A673 (cell line): ENCODE measurements around the gene SUMO2. TPM values are rescaled to one million over a fixed set of nuclear protein-coding genes. Genes with fewer than 3 reads are reported as not detected.

Source experiments
- BruUV-seq: library from RNA; stranded (reverse); fragments of 400-500 nt; replicated peaks from 2 replicates; lab custom pipeline; 2021; lab: Mats Ljungman, UMichigan
- CTCF ChIA-PET: fragments of 300-600 bp; sonication (Branson Sonifier 250); formaldehyde crosslinking; loops from one replicate; lab custom pipeline; 2022; ENCODE audit warnings: antibody characterized with exemption; lab: Charles Lee
- POLR2A ChIA-PET: fragments of 300-600 bp; sonication (Branson Sonifier 250); formaldehyde crosslinking; loops from one replicate; lab custom pipeline; 2022; ENCODE audit warnings: antibody characterized with exemption; ENCODE audit not compliant: low non-redundant PET; lab: Charles Lee
- DNase-seq: peaks from one replicate; pipeline ENCODE4 v3.0.0-alpha.2; 2015; ENCODE audit warnings: low spot score
- H3K27ac ChIP-seq: fragments of 200-600 bp; sonication (generic); 2 replicates; pipeline ENCODE4 v1.5.1; 2016; ENCODE audit warnings: mixed run types, low read depth, mild to moderate bottlenecking, mixed read lengths, antibody characterized with exemption, low read length; ENCODE audit not compliant: poor library complexity, severe bottlenecking
- H3K27me3 ChIP-seq: fragments of 200-600 bp; sonication (generic); replicated peaks from 2 replicates; pipeline ENCODE4 v1.6.1; 2017; ENCODE audit warnings: mixed run types, low read depth, mild to moderate bottlenecking, mixed read lengths, antibody characterized with exemption, low read length; ENCODE audit not compliant: insufficient read depth, poor library complexity
- H3K36me3 ChIP-seq: fragments of 200-600 bp; sonication (generic); 2 replicates; pipeline ENCODE4 v1.6.1; 2016; ENCODE audit warnings: mixed run types, mild to moderate bottlenecking, mixed read lengths, antibody characterized with exemption, low read length; ENCODE audit not compliant: insufficient read depth, poor library complexity, severe bottlenecking
- H3K4me1 ChIP-seq: fragments of 200-600 bp; sonication (generic); 2 replicates; pipeline ENCODE4 v1.6.1; 2017; ENCODE audit warnings: mixed run types, mild to moderate bottlenecking, mixed read lengths, antibody characterized with exemption, low read length; ENCODE audit not compliant: insufficient read depth, poor library complexity, severe bottlenecking
- H3K4me3 ChIP-seq: fragments of 200-600 bp; sonication (generic); 2 replicates; pipeline ENCODE4 v1.5.1; 2016; ENCODE audit warnings: low read depth, mixed run types, mild to moderate bottlenecking, mixed read lengths, low read length; ENCODE audit not compliant: poor library complexity, severe bottlenecking
- H3K9me3 ChIP-seq: fragments of 200-600 bp; sonication (generic); 2 replicates; pipeline ENCODE4 v1.6.1; 2016; ENCODE audit warnings: mixed run types, low read depth, mild to moderate bottlenecking, mixed read lengths, antibody characterized with exemption, low read length; ENCODE audit not compliant: poor library complexity, severe bottlenecking
- CTCF ChIP-seq: fragments of 300-800, 200-600 bp; sonication (generic); conservative IDR thresholded peaks from 2 replicates; pipeline ENCODE4 v1.5.1; 2017; ENCODE audit warnings: low read depth, mild to moderate bottlenecking, antibody characterized with exemption, low read length, moderate library complexity, mixed read lengths
- EZH2 ChIP-seq: fragments of 200-600 bp; sonication (generic); IDR thresholded peaks from 2 replicates; pipeline ENCODE4 v1.6.1; 2017; ENCODE audit warnings: borderline replicate concordance, low read depth, mild to moderate bottlenecking, mixed read lengths, antibody characterized with exemption, low read length; ENCODE audit not compliant: poor library complexity, severe bottlenecking
- intact Hi-C: fragments of 100-400 bp; cut with micrococcal nuclease; formaldehyde crosslinking; loops from one replicate; pipeline ENCODE4 v1.10.0; 2022; ENCODE audit not compliant: unreplicated experiment
- total RNA-seq: library from RNA; stranded (reverse); gene quantifications from 2 replicates; pipeline ENCODE4 v1.2.3, GENCODE V29; 2021

Gene SUMO2
- total RNA-seq, 1 experiment from 2014 or later = 703 TPM

- no TSS peak for BruUV-seq
- POLR2A ChIA-PET = no interaction called here
These were observed 34.7 kb downstream of the SUMO2 start for GRCh38 chr17:75147878-75148546.

DNA sequence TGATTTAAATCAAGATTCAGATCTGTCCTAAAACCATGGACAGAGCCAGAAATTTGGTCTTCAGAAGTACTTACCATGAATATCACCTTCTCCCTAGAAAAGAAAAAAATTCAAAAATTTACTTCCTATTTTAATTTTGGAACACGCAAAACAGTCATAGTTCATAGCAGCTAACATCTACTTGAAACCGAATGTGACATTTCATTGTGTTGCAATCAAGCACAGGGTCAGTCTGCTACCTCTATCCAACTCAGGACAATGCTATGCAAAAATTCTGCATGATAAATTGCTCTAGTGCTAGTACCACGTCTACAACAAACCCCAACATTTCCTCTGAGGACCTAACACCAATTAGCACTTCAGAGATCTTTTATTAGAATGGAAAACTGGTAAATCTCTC is 36.2 kb downstream of the SUMO2 start:
- ChIA-PET POLR2A (no interaction called here), CTCF (no interaction called here)
- H3K27me3 ChIP-seq = no peaks in the 10 kb centered on the region
- H3K27ac ChIP-seq = no peak overlapping the region
- no peaks in the 10 kb centered on the region for H3K4me1 ChIP-seq
- H3K36me3 ChIP-seq = peaks cover 72% of the 10 kb centered on the region
- intact Hi-C loops = no loop called here
- no TSS peak for BruUV-seq
- TF ChIP-seq EZH2 = no peak
- no peak for TF ChIP-seq CTCF
- no peak for DNase-seq
- no peak overlapping the region for H3K4me3 ChIP-seq
- no peaks in the 10 kb centered on the region for H3K9me3 ChIP-seq

More at GRCh38 chr17:75147878-75148546, 34.7 kb downstream of the SUMO2 start:
- no peaks in the 10 kb centered on the region for H3K9me3 ChIP-seq
- intact Hi-C loops = no loop called here
- CTCF ChIA-PET = interaction anchor here (0.6 kb wide), 1 partner anchor 186 kb away, joined by 7 read pairs; no protein-coding TSS in a partner anchor
- no peak for TF ChIP-seq CTCF
- TF ChIP-seq EZH2 = no peak
- H3K4me3 ChIP-seq = no peak overlapping the region
- no peaks in the 10 kb centered on the region for H3K4me1 ChIP-seq
- H3K36me3 ChIP-seq = peaks cover 61% of the 10 kb centered on the region
- H3K27me3 ChIP-seq = no peaks in the 10 kb centered on the region
- H3K27ac ChIP-seq = no peak overlapping the region
- no peak for DNase-seq

- H3K36me3 ChIP-seq = peaks cover 88% of the 10 kb centered on the region
- DNase-seq = no peak
- intact Hi-C loops = no loop called here
- TF ChIP-seq CTCF = no peak
- TF ChIP-seq EZH2 = no peak
- CTCF ChIA-PET = no interaction called here
- POLR2A ChIA-PET = interaction anchor here (0.7 kb wide), 1 partner anchor 136 kb away, joined by 15 read pairs; no protein-coding TSS in a partner anchor
- no peak overlapping the region for H3K4me3 ChIP-seq
- BruUV-seq = TSS peak; percentile 0
- H3K27me3 ChIP-seq = no peaks in the 10 kb centered on the region
- no peaks in the 10 kb centered on the region for H3K4me1 ChIP-seq
- H3K9me3 ChIP-seq = no peaks in the 10 kb centered on the region
- no peak overlapping the region for H3K27ac ChIP-seq
These were observed 37.8 kb downstream of the SUMO2 start for GRCh38 chr17:75144816-75145512.
